Measurements from ENCODE around the gene SBK1.

GRCh38 chr16:28257256-28257655 is 35.1 kb upstream of the SBK1 start:
- TF ChIP-seq CTCF (IDR thresholded peaks at IDR 0.05 in 2 of 3, conservative IDR thresholded peaks at IDR 0.05 in 1 of 3; ENCODE audit: borderline replicate concordance in 1 of 3, insufficient read depth in 1 of 3, low read depth in 2 of 3, low read length in 2 of 3) (no peak), CBX3 (IDR thresholded peaks at IDR 0.05; ENCODE audit: low read depth) (no peak)

All from HCT116 (cell line).